Osteocyte (in vitro differentiated cells): ENCODE results near the gene TBC1D3B. TPM values are rescaled to one million over a fixed set of nuclear protein-coding genes. Genes with fewer than 3 reads are reported as not detected.
A peak's percentile ranks its signal among the peaks of the same experiment; 100 is the strongest.
"Not testable (repeated sequence)": the region's sequence is repeated elsewhere in the genome, so short reads cannot be mapped to it uniquely, and the experiment has no call there.

Source experiments
- DNase-seq: peaks from one replicate; pipeline ENCODE4 v3.0.0; 2021; ENCODE audit warnings: mixed read lengths; ENCODE audit not compliant: unreplicated experiment; ENCODE audit errors: extremely low spot score
- H3K27ac Mint-ChIP-seq: one replicate; pipeline ENCODE4 v1.8.0; 2021; ENCODE audit warnings: mild to moderate bottlenecking, mixed read lengths; ENCODE audit not compliant: unreplicated experiment
- H3K27me3 Mint-ChIP-seq: one replicate; pipeline ENCODE4 v1.8.0; 2021; ENCODE audit warnings: mixed read lengths; ENCODE audit not compliant: unreplicated experiment
- H3K36me3 Mint-ChIP-seq: one replicate; pipeline ENCODE4 v1.8.0; 2021; ENCODE audit warnings: mixed read lengths; ENCODE audit not compliant: unreplicated experiment
- H3K4me1 Mint-ChIP-seq: one replicate; pipeline ENCODE4 v1.8.0; 2021; ENCODE audit warnings: mixed read lengths; ENCODE audit not compliant: unreplicated experiment
- H3K4me3 Mint-ChIP-seq: one replicate; pipeline ENCODE4 v1.8.0; 2021; ENCODE audit warnings: mild to moderate bottlenecking, moderate library complexity, mixed read lengths; ENCODE audit not compliant: unreplicated experiment
- H3K9me3 Mint-ChIP-seq: one replicate; pipeline ENCODE4 v1.8.0; 2021; ENCODE audit warnings: mixed read lengths; ENCODE audit not compliant: unreplicated experiment
- total RNA-seq: library from RNA; stranded (reverse); gene quantifications from 2 replicates; pipeline ENCODE4 v1.2.1, GENCODE V29; 2021
- TF ChIP-seq, protein P1 (sequence below): fragments of 200-600 bp; sonication (generic); IDR thresholded peaks from 2 replicates; pipeline ENCODE4 v1.5.0; 2021; ENCODE audit warnings: antibody characterized with exemption, mild to moderate bottlenecking, moderate library complexity

TBC1D3B gene
- total RNA-seq, 1 donor from 2014 or later, result 12.6 TPM

DNA sequence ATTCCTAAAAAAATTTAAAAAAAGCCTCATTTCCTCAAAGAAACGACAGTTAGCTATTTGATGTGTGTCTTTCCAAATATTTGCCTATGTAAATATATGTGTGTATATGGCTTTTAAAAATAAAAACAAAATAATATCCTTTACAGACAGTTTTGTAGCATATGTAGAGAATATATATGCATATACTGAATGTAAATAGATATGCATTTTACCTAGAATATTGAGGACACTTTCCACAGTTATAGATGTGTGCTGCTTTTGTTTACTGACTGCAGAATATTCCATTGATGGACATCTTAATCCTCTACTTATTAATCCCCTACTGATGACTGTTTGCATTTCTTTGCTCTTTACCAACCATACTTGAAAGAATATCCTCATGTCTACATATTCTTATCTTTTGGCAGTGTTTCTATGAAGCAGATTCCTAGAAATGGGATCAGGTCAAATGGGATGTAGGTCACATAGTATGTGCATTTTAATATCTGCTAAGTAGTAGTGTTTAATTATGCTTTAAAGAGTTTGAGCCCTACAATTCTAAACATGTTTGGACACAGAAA lies 16.9 kb upstream of the TBC1D3B start:
- no peak for DNase-seq
- Mint-ChIP-seq H3K36me3 (no peaks in the 10 kb centered on the region), H3K27me3 (peaks cover 57% of the 10 kb centered on the region), H3K4me1 (peaks cover 9% of the 10 kb centered on the region), H3K4me3 (no peak overlapping the region), H3K27ac (no peak overlapping the region), H3K9me3 (no peaks in the 10 kb centered on the region)
- TF ChIP-seq, protein P1, sequence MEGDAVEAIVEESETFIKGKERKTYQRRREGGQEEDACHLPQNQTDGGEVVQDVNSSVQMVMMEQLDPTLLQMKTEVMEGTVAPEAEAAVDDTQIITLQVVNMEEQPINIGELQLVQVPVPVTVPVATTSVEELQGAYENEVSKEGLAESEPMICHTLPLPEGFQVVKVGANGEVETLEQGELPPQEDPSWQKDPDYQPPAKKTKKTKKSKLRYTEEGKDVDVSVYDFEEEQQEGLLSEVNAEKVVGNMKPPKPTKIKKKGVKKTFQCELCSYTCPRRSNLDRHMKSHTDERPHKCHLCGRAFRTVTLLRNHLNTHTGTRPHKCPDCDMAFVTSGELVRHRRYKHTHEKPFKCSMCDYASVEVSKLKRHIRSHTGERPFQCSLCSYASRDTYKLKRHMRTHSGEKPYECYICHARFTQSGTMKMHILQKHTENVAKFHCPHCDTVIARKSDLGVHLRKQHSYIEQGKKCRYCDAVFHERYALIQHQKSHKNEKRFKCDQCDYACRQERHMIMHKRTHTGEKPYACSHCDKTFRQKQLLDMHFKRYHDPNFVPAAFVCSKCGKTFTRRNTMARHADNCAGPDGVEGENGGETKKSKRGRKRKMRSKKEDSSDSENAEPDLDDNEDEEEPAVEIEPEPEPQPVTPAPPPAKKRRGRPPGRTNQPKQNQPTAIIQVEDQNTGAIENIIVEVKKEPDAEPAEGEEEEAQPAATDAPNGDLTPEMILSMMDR, result no peak

DNA sequence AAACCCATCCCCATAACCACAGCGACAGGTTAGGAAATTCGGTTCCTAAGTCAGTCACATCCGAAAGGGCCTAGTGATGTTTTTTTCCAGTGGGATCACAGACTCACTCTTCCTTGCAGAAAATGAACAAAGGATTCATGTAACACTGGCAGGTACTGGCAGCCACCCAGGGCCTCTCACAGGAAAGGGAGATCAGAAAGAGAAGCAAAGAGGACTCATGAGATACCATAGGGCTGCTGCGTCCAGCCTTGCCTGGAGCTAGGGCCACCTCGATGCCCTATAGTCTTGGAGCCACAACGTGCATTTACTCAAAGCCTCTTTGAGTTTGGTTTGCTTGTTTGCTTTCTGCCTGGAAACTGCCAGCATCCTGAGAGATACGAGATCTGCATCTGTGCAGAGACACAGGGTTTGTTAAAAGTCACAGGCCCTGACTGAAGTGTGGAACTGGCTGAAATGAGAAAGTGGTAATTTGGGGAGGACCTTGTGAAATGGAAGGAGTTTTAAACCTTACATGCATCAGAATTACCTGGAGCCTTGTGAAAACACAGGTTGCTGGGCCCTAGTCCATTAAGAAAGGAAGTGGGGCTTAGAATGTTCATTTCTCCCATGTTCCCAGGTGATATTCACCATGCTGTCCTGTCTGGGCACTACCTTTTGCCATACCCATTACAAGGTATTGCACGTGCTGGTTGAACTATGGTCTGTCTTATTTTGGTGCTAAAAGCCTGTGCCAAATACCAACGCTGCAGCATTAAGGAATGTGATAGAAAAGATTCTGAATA lies 14.3 kb upstream of the TBC1D3B start:
- not testable (repeated sequence) for H3K27ac Mint-ChIP-seq, H3K4me3 Mint-ChIP-seq, H3K9me3 Mint-ChIP-seq, H3K36me3 Mint-ChIP-seq, H3K4me1 Mint-ChIP-seq
- DNase-seq, result peak; percentile 81
- peaks cover 63% of the 10 kb centered on the region for H3K27me3 Mint-ChIP-seq

DNA sequence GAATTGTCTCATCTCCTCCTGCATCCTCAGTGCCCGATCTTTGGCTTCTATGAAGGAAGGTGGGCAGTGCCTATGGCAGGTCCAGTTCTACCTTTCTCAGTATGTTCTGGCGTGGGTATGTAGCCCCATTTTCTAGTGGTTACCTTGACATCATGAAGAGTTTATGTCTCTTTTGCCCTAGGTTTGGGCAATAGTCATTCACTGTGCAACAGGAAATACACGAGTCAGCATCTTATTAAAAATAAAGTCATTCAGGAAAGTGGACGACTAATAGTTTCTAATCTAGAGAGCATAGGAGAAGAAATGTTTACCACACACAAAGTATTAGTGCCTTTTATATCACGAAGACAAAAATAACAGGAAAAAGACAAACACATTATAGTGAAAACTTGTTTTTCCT lies 13.6 kb upstream of the TBC1D3B start:
- not testable (repeated sequence) for H3K9me3 Mint-ChIP-seq, H3K4me3 Mint-ChIP-seq, H3K36me3 Mint-ChIP-seq, H3K4me1 Mint-ChIP-seq, H3K27ac Mint-ChIP-seq
- peak; percentile 3 for DNase-seq
- H3K27me3 Mint-ChIP-seq, result peaks cover 59% of the 10 kb centered on the region

DNA sequence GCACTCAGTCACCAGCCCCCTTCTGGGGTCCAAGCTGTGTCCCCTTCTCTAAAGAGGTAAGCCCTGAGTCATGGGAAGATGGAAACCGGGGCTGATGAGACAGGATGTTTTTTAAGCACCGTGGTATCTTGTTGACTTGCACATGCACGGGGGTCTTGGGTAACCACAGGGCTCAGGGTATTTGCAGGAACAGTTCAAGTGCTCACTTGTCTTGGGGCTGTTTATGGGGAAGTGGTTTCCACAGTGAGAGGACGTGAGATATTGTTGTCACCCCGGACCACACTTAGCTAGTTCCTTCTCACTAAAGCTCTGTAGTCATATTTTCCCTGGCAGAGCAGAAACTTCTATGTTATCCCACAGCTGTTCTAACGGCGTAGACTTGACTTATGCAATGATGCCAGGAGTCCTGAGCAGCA lies 12.5 kb upstream of the TBC1D3B start:
- peak; percentile 77 for DNase-seq
- Mint-ChIP-seq H3K36me3 (no peaks in the 10 kb centered on the region), H3K27ac (no peak overlapping the region), H3K4me3 (no peak overlapping the region), H3K9me3 (no peaks in the 10 kb centered on the region), H3K27me3 (peaks cover 60% of the 10 kb centered on the region), H3K4me1 (peaks cover 11% of the 10 kb centered on the region)
- TF ChIP-seq, protein P1, result no peak

DNA sequence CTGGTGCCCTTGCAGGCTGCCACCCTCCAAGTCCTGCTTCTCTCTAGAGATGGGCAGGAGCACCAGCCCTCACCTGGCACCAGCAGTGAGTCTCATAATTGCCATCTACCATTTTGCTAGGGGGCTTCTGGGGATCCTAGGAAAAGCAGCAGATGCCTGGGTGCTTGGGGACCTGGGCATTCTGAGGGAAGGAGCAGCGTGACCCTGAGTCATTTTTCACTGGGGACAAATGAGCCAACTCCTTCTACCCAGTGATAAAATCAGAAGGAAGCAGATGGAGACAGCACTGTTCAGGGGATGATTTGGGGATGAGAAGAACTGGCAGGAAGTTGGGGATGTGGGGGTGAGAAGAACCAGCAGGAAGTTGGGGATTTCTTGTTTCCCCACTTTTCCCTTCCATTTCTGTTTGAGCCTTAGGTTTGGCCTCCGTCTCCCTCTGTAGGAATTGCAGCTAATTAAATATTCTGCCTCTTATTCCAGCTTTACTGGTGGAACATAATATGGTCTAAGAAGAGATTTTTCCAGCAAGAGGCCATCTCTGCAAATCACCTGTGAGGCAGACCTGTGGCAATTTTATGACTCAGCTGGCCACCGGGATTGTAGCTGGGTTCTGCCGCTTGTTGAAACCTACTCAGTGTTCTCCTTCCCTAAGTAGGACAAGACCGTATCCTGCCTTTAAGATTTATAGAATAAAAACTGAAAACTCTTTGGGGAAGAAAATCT lies 11.7 kb upstream of the TBC1D3B start:
- peak; percentile 73 for DNase-seq
- H3K36me3 Mint-ChIP-seq, H3K4me3 Mint-ChIP-seq, H3K27ac Mint-ChIP-seq, H3K9me3 Mint-ChIP-seq: not testable (repeated sequence)
- Mint-ChIP-seq H3K4me1 (peaks cover 14% of the 10 kb centered on the region), H3K27me3 (peaks cover 56% of the 10 kb centered on the region)

DNA sequence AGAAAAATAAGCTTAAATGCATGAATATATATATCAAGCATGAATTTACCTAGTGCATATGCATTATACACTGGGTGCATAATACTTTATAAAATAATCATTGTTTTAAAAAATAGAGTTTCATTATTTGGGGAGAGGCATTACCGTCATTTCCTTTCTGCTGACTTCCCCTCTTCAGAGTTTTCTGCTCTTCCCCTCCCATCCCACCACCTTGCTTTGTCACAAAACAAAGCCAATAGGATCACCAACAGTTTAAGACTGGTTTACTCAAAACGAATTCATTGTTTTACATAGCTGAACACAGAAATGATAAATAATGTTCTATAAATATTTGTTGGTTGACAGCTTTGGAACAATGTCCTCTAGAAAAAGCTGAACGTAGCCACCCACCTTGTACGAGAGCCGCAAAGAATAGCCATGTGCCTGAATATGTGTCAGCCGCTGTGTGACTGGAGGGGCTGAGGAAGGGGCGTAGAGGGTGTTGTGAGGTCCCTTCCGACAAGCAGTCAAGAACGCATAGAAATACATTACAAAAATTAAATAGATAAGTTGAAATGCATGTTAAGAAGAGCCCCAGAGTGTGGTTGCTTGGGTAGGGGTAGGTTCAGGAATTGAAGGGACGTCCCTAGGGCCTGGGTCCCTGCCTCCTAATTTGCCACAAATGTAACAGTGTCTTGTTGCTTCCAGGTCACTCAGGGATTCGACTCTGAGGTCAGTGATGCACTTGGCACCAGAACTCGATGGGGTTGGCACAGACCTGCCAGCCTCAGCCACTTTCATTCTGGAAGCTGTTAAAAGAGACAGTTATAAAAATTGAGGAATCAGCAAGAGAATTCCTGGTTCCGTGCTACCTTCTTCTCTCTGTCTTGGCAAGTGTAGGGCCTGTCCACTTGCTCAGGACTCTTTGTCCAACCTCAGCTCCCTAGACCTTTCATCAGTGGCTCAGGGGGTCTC lies 10.7 kb upstream of the TBC1D3B start:
- not testable (repeated sequence) for H3K4me3 Mint-ChIP-seq, H3K9me3 Mint-ChIP-seq, H3K27ac Mint-ChIP-seq, H3K36me3 Mint-ChIP-seq, H3K4me1 Mint-ChIP-seq
- peaks cover 57% of the 10 kb centered on the region for H3K27me3 Mint-ChIP-seq
- peak; percentile 83 for DNase-seq
